CD4-positive, alpha-beta T cell treated with Interleukin-4 for 4 hours (primary cell): Measurements from ENCODE around the gene TMEM163.
"Not testable (repeated sequence)": the region's sequence is repeated elsewhere in the genome, so short reads cannot be mapped to it uniquely, and the experiment has no call there.

Source experiments
- DNase-seq: peaks from one replicate; pipeline ENCODE4 v3.0.0-alpha.2; 2020

The TMEM163 gene

DNA sequence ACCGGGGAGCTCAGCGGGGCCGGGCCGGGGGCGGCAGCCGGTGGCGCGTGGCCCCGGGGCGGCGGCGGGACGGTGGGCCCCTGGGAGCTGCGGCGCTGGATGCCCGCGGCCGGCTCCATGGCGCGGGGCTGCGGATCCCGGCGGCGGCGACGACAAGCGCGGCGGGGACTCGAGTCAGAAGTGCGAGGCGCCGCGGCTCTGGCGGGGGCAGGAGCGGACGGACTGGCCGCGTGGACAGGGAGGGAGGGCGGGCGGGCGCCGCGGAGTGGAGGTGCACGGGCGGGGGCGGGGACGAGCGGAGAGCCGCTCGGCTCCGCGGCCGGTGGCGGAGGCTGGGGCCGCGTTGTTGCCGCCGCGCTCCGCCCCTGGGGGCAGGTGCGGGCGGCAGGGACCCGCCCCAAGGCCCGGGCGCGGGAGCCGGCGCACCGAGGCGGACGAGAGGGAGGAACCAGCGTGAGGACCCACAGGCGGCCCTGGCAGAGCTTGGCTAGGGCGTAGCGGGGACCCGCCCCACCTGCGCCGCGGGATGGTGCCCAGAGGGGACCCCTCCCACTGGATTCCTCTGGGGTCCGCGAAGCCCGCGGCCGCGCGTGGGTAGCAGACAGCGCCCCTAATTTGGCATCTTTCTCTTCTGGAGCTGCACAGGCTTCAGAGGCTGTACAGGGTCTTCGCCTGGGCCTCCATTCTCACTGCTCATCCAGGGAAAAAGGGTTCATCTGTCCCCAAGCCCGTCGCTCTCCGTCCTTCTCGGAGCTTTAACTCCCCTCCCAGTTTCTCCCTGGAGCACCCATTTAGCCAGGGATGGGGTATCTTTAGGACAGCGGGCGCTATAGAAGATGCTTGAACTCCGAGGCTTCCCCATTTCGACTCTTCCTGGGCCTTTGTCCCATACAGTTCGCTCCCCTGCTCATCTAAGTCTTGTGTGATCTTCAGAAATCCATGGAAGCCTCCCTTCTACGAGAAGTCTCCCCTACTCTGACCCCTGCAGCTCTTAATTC lies at the start of gene TMEM163:
TSS of gene TMEM163 (minus strand) at position 184 of the 998 bp plus-strand sequence.
- DNase-seq: no peak

DNA sequence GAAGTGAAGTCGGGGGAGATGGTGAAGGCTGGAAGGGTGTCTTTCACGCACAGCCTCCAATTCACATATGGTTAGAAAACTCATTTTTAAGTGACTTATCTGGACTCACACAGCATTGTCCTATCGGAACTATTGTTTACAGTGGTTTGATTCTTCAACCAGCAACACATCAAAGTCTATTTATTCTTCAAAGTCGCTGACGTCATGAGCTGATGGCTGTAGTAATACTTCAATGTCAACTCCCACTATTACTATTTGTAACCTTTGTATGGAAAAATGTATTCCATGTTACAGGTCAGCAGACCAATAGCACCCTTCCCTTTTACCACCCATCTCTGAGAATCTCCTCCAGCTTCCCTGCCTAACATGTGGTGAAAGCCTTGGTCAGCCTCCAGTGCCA lies 47.8 kb upstream of the TMEM163 start:
- no peak for DNase-seq

DNA sequence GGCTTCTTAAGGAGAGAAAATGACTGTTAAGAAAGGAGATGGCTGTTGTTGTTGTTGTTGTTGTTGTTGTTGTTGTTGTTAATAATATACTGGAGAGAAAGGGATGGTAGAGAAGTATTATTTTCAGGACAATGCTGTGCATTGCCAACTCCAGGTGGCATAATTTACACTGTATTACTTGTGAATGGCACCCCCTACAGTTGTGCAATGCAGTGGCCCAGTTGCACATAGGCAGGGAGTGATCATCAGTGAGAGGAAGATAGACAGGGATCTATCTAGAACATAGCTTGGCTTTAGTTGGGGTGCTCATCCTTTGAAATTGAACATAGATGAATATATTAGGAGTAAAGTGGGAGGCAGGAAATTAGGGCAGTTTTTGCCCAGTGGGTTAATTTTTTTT lies 47.2 kb upstream of the TMEM163 start:
- DNase-seq: no peak

DNA sequence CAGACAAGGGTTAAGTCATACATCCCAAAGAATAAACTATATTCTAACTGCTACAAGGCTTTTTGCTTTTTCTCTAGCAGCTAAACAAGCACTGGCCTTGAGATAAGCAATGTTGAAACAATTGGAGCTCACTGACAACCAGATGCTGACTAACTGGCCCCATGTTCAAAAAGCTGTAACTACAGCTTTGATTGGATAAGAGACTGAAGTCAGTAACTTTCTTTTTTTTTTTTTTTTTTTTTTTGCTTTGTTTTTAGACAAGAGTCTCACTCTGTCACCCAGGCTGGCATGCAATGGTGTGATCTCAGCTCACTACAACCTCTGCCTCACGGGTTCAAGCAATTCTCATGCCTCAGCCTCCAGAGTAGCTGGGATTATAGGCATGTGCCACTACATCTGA lies 45.4 kb upstream of the TMEM163 start:
- no peak for DNase-seq

DNA sequence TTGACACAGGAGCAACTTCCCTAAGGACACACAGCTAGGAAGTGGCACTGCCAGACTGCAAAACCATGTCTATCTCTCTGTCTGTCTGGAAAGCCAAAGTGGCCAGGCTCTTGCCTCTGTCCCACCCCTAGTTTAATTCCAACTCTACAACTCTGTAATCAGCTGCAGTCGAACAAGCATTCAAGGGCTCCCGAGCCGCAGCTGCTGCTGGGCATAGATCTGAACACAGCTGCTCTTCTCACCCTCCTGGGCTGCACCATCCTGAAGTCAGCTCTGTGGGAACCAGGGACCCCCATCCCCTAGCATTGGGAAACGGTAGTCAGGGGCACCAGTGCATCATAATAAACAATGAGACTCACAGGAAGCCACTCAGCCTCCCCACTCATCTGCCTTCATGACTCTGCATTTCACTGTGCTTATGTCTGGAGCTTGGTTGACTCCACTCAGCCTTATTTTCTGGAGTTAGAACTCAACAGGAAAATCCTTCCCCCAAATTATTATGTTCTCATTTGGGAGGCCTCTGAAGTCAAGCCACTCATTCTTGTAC lies 44.4 kb upstream of the TMEM163 start:
- DNase-seq: no peak

DNA sequence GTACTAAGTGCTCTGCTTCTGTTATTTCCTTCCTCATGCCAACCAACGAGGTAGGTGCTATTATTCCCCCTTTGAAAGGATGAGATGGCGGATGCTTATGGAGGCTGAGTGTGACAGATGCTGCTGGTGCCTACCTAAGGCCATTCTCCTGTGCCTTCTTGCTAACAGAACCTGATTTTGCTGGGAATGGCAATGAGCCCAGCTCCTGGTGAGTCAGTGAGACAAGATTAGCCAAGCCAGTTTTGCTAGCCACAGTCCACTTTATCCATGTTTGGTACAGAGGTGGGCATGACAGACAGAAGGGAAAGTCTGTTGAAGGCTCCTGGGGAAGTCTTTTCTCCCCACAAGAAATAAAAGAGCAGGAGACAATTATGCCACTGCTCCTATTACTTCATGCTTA lies 43.7 kb upstream of the TMEM163 start:
- no peak for DNase-seq

DNA sequence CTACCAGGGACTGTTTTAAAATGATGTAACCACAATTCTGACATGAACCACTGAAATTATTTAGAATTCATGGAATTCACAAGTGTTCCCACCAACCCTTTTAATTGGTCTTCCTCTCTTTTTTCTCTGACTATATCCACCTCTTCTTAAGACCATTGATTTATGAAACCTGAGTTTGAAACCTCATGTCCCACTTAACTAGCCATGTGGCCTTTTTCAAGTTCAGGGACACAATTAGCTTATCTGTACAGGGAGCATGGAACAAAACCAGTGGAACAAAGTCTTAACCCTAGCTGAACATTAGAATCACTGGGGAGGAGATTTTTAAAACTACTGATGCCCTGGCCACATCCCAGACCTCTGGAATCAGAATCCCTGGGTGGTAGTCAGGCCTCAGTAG lies 41.6 kb upstream of the TMEM163 start:
- no peak for DNase-seq

DNA sequence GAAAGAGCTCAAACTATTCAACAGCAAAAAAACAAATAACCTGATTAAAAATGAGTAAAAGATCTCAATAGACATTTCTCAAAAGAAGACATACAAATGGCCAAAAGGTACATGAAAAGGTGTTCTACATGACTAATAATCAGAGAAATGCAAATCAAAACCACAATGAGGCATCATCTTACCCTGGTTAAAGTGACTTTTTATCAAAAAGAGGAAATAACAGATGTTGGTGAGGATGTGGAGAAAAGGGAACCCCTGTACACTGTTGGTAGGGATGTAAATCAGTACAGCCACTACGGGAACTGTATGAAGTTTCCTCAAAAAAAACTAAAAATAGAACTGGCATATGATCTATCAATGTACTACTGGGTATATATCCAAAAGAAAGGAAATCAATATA lies 39.8 kb upstream of the TMEM163 start:
- DNase-seq: no peak

DNA sequence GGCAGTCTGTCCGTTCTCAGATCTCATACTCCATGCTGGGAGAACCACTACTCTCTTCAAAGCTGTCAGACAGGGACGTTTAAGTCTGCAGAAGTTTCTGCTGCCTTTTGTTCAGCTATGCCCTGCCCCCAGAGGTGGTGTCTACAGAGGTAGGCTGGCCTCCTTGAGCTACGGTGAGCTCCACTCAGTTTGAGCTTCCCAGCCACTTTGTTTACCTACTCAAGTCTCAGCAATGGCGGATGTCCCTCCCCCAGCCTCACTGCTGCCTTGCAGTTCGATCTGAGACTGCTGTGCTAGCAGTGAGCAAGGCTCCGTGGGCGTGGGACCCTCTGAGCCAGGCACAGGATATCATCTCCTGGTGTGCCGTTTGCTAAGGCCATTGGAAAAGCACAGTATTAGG lies 33.2 kb upstream of the TMEM163 start:
- not testable (repeated sequence) for DNase-seq

DNA sequence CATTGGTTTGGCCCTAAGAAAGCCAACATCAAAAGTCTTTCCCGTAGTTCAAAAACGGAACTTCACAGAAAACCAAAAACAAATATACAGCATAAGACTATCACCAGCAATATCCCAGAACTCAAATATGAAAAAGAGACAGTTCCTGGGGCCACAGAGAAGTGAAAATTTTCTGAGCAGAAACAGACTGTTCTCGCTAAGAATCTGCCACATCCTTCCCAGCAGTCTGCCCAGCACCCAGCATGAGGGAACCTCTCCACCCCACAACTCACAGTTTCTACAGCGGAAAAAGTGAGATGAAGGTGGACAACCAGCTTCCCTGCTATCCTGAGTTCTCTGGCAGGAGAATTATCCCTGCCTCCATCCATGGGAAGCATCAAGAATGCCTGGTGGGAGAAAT lies 26.7 kb upstream of the TMEM163 start:
- DNase-seq: no peak

DNA sequence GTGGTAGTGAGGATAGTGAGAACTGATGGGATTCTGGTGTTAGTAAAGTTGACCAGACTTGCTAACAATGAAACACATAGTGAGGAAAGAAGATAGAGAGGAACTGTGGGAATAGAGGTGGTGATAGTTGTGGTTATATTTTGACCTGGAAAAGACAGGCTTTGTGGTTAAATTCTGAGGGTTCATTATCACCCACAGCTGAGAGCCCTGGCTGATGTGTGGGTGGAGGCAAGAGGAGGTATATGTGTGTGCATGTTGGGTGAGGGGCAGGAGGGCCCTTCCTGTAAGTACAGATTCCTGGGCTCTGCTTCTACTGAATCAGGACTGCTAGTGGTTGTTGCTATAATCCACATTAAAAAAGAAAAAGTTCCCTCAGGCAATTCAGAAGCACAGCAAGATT lies 26.2 kb upstream of the TMEM163 start:
- DNase-seq: no peak

DNA sequence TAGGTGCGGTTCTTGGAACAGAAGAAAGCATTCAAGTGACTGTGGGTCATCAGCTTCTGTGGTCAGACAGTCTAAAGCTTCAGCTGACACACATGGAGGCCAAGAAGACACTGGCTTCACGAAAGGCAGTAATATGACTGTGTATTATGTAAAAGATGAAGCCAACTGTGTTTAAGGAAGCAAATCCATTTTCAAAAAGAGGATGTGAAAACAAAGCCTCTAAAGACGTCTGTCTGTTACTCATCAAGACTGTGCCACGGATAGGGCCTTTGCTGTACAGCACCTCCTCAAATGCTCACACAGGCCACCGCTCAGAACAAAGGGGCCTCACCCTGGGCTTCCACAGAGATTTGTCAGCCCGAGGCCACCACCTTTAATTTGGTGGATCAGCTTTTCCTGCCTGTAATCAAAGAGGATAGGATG lies 21.1 kb upstream of the TMEM163 start:
- peak; percentile 19 for DNase-seq

DNA sequence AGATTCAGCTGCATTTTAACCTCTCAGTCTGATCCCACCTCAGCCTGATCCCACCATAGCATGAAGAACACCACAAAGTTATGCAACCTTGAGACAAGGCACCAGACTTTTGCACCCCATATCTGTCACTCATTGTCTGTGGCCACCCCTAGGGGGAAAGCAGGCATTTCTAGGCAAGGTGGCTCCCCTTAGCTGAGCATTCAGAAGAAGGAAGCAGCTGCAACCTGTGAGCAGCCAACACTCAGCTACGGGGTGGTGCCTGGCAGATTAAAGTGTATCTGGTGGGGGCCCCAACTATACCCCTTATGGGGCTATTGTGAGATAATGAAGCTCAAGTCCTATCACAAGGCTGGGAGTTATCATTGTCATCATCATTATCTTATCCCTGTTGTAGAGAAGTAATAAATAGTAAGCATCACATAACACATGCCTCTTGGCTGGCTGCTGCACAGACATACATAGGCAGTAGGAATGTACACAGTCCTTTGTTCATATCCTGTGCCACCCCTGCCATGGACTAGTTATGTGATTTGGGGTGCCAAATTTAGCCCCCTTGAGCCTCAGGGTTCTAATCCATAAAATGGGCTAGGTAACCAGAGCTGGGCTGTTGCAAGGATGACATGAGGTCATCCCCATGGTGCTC lies 20.6 kb upstream of the TMEM163 start:
- DNase-seq: no peak

DNA sequence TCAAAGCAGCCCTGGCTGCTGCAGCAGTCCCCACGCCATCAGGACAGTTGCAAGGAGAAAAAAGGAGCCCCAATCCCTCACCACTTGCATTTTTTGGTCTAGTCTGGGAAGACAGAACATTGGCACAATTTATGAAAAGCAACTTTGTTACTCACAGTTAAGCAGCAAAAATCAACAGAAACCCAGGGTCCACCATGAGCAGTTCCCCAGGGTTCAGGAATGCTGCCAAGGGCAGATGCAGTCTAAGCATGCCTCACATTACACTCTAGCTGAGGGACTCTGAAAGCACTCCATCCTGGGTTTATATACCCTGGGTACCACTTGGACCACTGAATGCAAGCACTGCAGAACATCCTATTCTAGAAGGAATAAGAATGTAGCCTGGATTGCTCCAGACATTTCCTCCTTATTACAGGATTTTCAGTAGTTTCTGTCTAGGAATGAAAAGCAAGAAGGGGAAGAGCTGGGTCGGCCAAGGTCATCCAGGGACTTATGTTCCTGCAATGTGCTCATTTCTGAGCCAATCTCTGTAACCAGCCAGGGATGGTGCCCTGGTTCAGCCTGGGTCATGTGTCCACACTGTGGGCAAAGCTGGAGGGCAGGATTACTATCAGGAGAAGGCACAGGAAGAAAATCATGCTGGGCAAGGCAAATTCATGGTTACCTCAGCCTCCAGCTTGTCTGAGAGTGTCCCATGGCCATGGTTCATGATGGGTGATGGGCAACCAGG lies 19.5 kb upstream of the TMEM163 start:
- no peak for DNase-seq

DNA sequence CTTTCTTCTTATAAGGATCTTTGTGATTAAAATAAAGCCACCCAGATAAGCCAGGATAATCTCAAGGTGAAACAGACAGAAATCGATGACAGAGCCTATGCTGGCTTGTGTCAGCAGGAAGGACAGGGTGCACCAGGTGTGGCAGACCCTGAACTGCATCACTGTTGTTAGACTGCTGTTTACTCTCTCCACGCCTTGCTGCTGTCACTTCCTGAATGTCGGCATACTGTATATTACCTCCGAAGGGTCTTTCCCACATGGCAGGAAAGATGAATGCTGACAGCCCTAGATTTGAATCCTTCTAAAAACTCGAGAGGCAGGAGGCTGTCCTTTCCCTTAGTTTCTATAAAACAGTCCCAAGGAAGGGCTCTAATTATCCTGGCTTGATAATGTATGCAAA lies 18.9 kb upstream of the TMEM163 start:
- no peak for DNase-seq

DNA sequence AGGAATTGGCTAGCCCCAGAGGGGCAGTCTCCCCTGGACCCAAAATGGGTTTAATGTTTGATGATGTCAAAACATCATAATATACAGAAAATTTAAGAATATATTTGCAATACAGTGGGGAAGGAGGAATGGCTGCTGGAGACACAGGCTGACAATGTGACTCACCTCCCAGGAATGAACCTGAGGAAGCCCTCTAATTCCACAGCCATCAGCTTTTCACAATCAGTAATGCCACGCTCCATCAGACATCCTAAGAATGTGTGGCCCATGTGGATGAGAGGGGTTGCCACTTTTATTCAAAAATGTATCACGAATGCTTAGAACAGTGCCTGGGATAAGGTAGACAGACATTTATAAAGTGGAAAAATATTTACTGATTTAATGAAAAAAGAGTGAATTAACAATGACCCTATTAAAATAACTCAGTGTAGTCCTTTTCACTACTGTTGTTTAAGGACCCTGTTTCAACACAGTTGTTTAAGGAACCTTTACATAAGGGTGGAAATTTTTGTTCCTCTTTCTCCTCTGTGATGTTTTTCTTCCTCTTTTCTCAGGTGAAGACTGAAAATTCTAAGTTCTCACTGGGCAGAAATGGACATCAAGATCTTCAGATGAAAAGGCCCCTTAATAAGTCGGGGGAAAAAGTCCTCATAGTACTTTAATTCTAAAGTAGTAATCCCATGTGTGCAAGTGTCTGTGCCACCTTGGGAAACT lies 17.5 kb upstream of the TMEM163 start:
- no peak for DNase-seq

DNA sequence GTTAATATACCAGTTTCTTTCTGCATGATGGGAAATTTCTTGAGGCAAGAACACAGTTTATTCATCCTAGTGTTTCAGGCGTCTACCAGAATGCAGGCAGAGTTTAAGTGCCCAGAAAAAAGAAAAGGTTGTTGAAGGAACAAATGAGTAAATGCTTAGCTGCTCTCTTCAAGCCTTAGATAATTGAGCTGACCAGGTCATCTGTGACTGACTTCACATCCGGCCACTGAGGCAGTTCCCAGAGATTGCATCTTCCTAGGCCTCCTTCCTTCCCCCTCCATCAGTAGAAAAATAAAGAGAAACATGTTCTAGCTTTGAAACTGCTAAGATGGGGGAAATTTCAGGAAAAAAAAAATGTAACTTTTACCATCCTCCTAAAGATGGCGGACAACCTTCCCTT lies 9.4 kb upstream of the TMEM163 start:
- no peak for DNase-seq

DNA sequence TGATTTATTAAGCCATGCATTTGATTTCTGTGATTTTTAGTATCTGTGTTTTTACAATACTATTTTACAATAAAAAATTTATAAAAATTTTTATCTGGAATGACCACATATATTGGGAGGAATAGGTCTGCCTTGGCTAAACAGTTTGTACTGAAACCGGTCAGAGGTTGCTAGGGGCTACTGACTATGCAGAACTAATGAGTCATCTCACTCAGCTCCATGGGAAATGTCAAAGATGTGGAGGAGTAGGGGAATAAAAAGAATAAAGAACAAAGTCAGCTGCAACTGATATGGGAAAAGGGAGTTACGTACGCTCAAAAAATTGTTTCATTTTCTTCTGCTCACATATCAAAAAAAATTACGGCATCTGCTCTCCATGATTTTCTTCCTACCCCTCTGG lies 8.6 kb upstream of the TMEM163 start:
- DNase-seq: no peak

DNA sequence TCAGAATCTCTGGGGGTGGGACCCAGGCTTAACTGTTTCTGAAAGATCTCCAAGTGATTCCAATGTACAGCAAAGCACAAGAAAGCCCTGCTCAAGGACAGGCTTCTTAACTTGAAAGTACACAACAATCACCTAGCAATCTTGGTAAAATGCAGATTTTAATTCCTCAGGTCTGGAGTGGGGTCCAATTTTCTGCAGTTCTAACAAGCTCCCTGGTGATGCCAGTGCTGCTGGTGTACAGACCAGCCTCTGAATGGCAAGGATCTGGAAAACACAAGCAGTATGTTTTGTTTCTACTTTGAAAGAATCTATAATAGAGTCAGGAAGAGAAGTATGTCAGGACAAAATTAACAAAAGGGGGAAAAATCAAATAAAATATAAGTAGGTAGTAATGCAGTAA lies 7.8 kb upstream of the TMEM163 start:
- DNase-seq: no peak

DNA sequence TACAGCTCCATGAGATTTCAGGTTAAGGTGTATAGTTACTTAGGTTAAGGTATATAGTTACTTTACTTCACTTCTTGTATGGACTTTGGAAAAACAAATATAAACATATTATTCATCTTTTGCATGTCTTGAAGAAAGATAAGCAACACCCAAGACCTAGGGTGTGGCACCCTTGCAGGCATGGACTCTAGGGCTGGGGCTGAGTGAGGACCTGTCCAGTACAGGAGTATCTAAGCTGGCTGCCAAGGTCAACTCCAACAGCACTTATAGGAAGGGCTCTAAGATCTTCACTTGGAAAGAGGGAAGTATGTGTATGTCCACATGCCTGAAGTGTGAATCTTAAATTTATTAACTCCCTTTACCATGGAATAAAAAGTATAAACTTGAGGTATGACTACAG lies 7.1 kb upstream of the TMEM163 start:
- no peak for DNase-seq

DNA sequence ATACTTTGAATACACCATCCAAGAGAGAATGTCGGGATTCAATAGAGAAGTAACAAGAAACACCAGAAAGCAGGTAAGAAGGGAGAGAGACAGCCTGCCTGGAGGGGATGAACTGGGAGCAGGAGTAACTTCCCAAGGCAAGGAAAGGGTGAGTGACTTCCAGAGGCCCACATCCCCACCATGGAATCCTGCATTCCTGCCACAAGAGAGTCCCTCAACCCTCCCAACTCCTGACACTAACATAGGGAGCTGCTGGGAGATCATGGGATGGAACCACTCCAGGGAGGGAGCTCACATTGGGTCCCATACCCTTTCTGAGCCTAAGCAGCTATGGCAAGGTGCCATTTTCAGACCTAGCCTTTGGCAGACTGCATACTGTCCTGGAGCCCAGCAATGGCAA lies 5.5 kb upstream of the TMEM163 start:
- DNase-seq: no peak

DNA sequence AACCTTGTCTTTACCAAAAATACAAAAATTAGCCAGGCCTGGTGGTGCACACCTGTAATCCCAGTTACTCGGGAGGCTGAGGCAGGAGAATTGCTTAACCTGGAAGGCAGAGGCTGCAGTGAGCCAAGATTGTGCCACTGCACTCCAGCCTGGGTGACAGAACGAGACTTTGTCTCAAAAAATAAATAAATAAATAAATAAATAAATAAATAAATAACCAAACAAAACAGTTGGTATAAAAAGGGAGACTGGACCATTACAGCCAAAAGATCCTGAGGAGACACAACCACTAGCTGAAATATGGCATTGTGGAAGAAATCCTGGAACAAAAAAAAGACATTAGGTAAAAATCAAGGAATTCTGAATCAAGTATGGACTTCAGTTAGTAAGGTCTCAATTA lies 4.9 kb upstream of the TMEM163 start:
- not testable (repeated sequence) for DNase-seq

DNA sequence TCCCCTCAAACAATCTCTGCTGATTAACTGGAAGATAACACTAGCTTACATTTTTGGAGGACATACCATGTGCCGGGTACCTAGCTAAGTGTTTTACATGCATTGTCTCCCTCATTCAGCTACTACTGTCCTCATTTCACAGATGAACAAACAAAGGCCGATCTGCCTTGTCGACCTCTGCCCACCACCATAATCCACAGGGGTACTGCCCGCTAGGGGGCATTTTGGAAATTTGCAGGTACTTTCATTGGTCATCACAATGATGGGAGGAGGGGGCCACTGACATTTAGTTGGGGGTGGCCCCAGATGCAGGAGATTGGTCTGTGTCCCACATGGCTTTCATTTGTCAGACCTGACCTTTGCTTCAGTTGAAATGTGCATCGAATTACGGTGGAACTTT lies 3.9 kb upstream of the TMEM163 start:
- DNase-seq: no peak
